ENCODE results near the gene STK40.

GRCh38 chr1:36309397-36309796, 76.3 kb downstream of the STK40 start:
- TF ChIP-seq CTCF (IDR thresholded peaks at IDR 0.05; ENCODE audit: low read depth, low read length, poor library complexity, severe bottlenecking) (no peak), EZH2phosphoT487 (IDR thresholded peaks at IDR 0.05; ENCODE audit: borderline replicate concordance, low read length) (no peak)

Measured in DOHH2 (cell line).